ENCODE data around the gene NAP1L5. TPM values are rescaled to one million over a fixed set of nuclear protein-coding genes. Genes with fewer than 3 reads are reported as not detected.

Gene NAP1L5
- total RNA-seq, 1 donor = 10.4 TPM

DNA sequence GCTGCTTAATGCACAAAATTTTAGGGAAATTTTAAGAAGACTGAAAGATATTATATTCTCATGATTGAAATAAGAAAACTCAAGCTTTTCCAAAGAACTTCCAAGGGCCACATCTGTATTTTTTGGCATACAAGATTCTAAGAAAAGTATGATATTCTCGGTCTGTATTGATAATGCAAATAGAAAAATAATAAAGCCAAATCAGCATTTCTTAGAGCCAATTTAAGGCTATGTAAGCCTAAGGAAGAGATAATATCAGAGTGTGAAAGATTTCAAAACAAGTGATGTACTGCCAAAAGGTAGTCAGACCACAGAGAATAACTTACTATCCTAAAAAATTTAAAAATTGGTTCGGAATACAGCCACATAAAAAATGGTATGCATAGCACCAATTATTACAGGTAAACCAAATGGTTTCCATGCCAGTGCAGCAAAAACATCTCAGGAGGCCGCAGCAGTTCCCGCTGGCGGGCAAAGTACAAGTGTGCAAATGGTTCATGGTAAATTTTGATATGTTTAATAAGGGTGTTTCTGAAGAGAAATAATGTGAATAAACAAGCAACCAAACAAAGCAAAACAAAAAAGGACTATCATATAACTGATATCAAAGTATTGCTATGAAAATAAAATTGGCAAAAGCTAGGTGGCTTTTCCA lies 35.2 kb upstream of the NAP1L5 start:
- no peak overlapping the region for H3K4me3 ChIP-seq (ENCODE audit: low read depth, low read length)
- TF ChIP-seq, protein P1, sequence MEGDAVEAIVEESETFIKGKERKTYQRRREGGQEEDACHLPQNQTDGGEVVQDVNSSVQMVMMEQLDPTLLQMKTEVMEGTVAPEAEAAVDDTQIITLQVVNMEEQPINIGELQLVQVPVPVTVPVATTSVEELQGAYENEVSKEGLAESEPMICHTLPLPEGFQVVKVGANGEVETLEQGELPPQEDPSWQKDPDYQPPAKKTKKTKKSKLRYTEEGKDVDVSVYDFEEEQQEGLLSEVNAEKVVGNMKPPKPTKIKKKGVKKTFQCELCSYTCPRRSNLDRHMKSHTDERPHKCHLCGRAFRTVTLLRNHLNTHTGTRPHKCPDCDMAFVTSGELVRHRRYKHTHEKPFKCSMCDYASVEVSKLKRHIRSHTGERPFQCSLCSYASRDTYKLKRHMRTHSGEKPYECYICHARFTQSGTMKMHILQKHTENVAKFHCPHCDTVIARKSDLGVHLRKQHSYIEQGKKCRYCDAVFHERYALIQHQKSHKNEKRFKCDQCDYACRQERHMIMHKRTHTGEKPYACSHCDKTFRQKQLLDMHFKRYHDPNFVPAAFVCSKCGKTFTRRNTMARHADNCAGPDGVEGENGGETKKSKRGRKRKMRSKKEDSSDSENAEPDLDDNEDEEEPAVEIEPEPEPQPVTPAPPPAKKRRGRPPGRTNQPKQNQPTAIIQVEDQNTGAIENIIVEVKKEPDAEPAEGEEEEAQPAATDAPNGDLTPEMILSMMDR (IDR thresholded peaks at IDR 0.05; ENCODE audit: insufficient read depth, low read depth, low read length) = no peak
- no peak for DNase-seq (ENCODE audit: low read depth)

DNA sequence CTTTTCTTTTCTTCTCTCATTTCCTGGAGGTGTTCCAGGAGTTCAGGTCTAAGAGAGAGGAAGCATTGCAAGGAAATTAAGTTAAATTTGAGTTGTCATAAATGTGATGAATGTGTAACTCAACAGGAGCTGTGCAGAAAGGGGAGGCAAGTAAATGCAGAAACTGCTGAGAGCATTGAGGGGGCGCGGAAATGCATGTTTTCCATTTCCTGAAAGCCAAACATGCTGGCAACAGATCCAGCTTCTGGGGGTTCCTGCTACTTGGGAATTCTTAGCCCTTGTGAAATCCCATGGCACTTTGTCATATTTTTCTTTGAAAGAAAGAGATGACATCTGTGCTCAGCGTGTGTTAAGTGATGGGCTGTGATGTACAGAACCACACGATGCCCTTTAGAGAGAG lies 33.8 kb upstream of the NAP1L5 start:
- no peak for DNase-seq (ENCODE audit: low read depth)
- TF ChIP-seq, protein P1 (IDR thresholded peaks at IDR 0.05; ENCODE audit: insufficient read depth, low read depth, low read length) = no peak
- H3K4me3 ChIP-seq (ENCODE audit: low read depth, low read length) = no peak overlapping the region

DNA sequence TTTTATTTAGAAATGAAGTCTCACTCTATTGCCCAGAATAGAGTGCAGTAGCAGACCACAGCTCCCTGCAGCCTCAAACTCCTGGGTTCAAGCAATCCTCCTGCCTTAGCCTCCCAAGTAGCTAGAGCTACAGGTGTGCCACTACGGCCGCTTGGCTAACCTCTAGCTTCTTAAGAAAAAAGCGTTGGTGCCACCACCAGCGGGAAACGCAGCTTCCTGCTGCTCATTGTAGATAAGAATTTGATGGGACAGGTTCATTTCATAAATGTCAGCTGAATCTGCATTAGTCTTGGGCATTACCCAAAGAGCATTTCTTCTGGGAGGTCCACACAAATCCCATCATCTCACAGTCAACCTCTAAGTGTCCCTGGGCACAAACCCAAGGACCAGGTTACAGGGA lies 33.2 kb upstream of the NAP1L5 start:
- no peak for DNase-seq (ENCODE audit: low read depth)
- TF ChIP-seq, protein P1 (IDR thresholded peaks at IDR 0.05; ENCODE audit: insufficient read depth, low read depth, low read length) = no peak
- no peak overlapping the region for H3K4me3 ChIP-seq (ENCODE audit: low read depth, low read length)

DNA sequence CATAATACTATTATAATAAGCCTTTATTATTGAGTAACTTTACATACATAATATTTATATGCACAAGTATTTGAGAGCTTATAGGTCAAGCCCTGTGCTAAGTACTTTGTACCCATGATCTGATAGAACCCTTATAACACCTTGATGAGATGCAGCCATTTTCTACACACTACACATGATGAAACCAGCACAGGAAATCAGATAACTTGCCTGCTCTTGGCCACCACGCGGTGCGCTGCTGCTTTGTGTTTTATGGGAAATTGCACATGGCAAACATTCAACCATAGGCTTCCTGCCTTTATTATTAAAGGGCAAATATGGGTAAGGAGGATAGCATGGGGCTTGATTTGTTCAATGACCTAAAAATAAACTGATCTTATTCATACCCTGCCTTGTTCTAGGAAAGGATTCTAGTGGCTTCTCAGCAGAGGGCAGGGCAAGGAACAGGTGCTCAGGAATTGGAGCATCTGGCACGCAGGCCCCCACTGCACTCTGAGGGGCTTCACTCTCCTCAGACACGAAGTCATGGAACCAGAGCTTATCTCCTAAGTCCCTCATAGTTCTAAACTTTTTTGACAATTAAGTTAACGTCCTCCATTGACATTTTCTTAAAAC lies 31.6 kb upstream of the NAP1L5 start:
- TF ChIP-seq, protein P1 (IDR thresholded peaks at IDR 0.05; ENCODE audit: insufficient read depth, low read depth, low read length) = no peak
- no peak for DNase-seq (ENCODE audit: low read depth)
- no peak overlapping the region for H3K4me3 ChIP-seq (ENCODE audit: low read depth, low read length)

DNA sequence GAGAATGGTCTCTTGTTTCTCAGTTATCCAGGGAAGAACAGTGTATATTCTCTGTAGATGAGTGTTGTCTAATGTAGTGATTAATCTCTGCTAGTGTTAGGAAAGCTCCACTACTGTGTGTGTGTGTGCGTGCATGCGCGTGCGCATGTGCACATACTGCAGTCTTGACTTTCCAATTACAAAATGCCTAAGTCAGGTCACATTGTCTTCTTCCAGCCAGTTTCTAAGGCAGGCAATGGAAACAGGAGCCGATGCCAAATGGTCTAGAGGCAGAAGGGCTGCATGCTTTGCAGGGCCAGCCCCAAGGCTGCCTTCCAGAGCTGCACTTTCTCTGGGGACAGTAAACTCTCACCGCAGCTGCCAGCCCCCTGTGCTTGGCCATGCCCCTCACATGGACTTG lies 30.5 kb upstream of the NAP1L5 start:
- TF ChIP-seq, protein P1 (IDR thresholded peaks at IDR 0.05; ENCODE audit: insufficient read depth, low read depth, low read length) = no peak
- no peak overlapping the region for H3K4me3 ChIP-seq (ENCODE audit: low read depth, low read length)
- no peak for DNase-seq (ENCODE audit: low read depth)

DNA sequence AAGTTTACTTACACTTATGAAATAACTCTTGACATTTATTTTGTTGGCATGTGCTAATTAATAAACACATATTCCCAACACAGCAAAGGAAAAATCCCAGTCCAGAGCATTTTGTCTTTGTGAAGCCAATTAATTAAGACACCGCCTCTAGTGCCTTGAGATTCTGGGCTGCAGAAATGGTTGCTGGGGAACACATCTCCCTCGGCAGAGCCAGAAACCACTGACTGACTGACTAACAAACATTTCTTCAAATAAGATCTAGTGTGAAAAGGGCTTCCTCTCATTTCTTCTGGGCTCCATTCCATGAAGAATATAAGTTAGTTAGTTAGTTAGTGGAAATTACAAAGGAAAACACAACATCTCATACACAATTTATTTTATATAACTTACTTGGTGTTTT lies 28.4 kb upstream of the NAP1L5 start:
- TF ChIP-seq, protein P1 (IDR thresholded peaks at IDR 0.05; ENCODE audit: insufficient read depth, low read depth, low read length) = no peak
- no peak for DNase-seq (ENCODE audit: low read depth)
- H3K4me3 ChIP-seq (ENCODE audit: low read depth, low read length) = no peak overlapping the region

Data from fibroblast of villous mesenchyme (primary cell).